SK-N-SH (cell line): ENCODE data around the gene ITGA8.

ENCODE experiments used
- CHD2 ChIP-seq: fragments of 150-350 bp; IDR thresholded peaks from 2 replicates; pipeline ENCODE4 v1.6.1; 2018; ENCODE audit warnings: low read length; ENCODE audit not compliant: partially characterized antibody
- CTCF ChIP-seq: fragments of 200-600 bp; sonication (generic); IDR thresholded peaks from 2 replicates; pipeline ENCODE4 v1.6.1; 2017; ENCODE audit warnings: antibody characterized with exemption, mild to moderate bottlenecking, moderate library complexity
- EP300 ChIP-seq, 2 experiments: IDR thresholded peaks; 2 replicates each; pipeline versions ENCODE4 v1.4.0 to v1.6.1; 2012; ENCODE audit warnings: borderline replicate concordance in 1 of 2, low read depth in 1 of 2, low read length in 1 of 2
- EZH2phosphoT487 ChIP-seq: fragments of 200-600 bp; sonication (generic); IDR thresholded peaks from 2 replicates; pipeline ENCODE4 v1.6.1; 2017; ENCODE audit warnings: low read depth, mixed run types, mild to moderate bottlenecking, antibody characterized with exemption, moderate library complexity, borderline replicate concordance
- FOSL2 ChIP-seq: IDR thresholded peaks from 2 replicates; pipeline ENCODE4 v1.4.0; 2012; ENCODE audit warnings: low read depth, mild to moderate bottlenecking, moderate library complexity, borderline replicate concordance
- MAX ChIP-seq: IDR thresholded peaks from 2 replicates; pipeline ENCODE4 v1.4.0; 2012; ENCODE audit warnings: low read depth
- POLR2AphosphoS5 ChIP-seq: IDR thresholded peaks from 2 replicates; pipeline ENCODE4 v1.6.1; 2012; ENCODE audit warnings: low read depth, low read length
- REST ChIP-seq: IDR thresholded peaks from 2 replicates; pipeline ENCODE4 v1.6.1; 2012; ENCODE audit warnings: mild to moderate bottlenecking, low read depth, low read length, moderate library complexity
- SIN3A ChIP-seq: IDR thresholded peaks from 2 replicates; pipeline ENCODE4 v1.6.1; 2012; ENCODE audit warnings: low read depth, mild to moderate bottlenecking, low read length, moderate library complexity, borderline replicate concordance
- TAF1 ChIP-seq: IDR thresholded peaks from 2 replicates; pipeline ENCODE4 v1.6.1; 2012; ENCODE audit warnings: low read depth, mild to moderate bottlenecking, low read length, moderate library complexity, borderline replicate concordance
- YY1 ChIP-seq: IDR thresholded peaks from 2 replicates; pipeline ENCODE4 v1.4.0; 2012; ENCODE audit warnings: low read depth, mild to moderate bottlenecking
- TF ChIP-seq, protein P1 (sequence below): IDR thresholded peaks from 2 replicates; pipeline ENCODE4 v1.4.0; 2012; ENCODE audit warnings: low read depth, borderline replicate concordance

GRCh38 chr10:15743443-15743842 is 23.7 kb upstream of the ITGA8 start:
- TF ChIP-seq SIN3A: no peak
- no peak for TF ChIP-seq EP300 (IDR thresholded peaks at IDR 0.05; ENCODE audit: borderline replicate concordance in 1 of 2, low read depth in 1 of 2, low read length in 1 of 2)
- TF ChIP-seq EZH2phosphoT487: no peak
- TF ChIP-seq CHD2: no peak
- TF ChIP-seq MAX: no peak
- TF ChIP-seq YY1: no peak
- TF ChIP-seq CTCF: no peak
- no peak for TF ChIP-seq FOSL2
- no peak for TF ChIP-seq TAF1
- TF ChIP-seq, protein P1, sequence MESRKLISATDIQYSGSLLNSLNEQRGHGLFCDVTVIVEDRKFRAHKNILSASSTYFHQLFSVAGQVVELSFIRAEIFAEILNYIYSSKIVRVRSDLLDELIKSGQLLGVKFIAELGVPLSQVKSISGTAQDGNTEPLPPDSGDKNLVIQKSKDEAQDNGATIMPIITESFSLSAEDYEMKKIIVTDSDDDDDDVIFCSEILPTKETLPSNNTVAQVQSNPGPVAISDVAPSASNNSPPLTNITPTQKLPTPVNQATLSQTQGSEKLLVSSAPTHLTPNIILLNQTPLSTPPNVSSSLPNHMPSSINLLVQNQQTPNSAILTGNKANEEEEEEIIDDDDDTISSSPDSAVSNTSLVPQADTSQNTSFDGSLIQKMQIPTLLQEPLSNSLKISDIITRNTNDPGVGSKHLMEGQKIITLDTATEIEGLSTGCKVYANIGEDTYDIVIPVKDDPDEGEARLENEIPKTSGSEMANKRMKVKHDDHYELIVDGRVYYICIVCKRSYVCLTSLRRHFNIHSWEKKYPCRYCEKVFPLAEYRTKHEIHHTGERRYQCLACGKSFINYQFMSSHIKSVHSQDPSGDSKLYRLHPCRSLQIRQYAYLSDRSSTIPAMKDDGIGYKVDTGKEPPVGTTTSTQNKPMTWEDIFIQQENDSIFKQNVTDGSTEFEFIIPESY: no peak
- no peak for TF ChIP-seq POLR2AphosphoS5
- TF ChIP-seq REST: no peak
